Suprapubic skin (tissue), 4 donors: ENCODE measurements around the gene OMP.

Experiments used
- CTCF ChIP-seq, 2 donors: fragments of 200-600 bp in 1 of 2; fragments of 450-650 bp in 1 of 2; sonication (generic) in 1 of 2; IDR thresholded peaks; one replicate each; pipeline ENCODE4 v1.5.1; 2016 to 2019; ENCODE audit warnings: antibody characterized with exemption in 2 of 2, mild to moderate bottlenecking in 1 of 2, moderate library complexity in 1 of 2
- EP300 ChIP-seq: sonication (generic); formaldehyde crosslinking; IDR thresholded peaks from one replicate; pipeline ENCODE4 v1.6.1; 2017; ENCODE audit warnings: antibody characterized with exemption
- POLR2A ChIP-seq, 2 donors: fragments of 450-650 bp; IDR thresholded peaks; one replicate each; pipeline ENCODE4 v1.6.1; 2017; ENCODE audit warnings: antibody characterized with exemption in 2 of 2, mild to moderate bottlenecking in 2 of 2, moderate library complexity in 2 of 2
- POLR2AphosphoS5 ChIP-seq, 3 donors: sonication (generic); formaldehyde crosslinking; IDR thresholded peaks; one replicate each; pipeline ENCODE4 v1.6.1; 2017; ENCODE audit warnings: antibody characterized with exemption in 3 of 3

- no peak for TF ChIP-seq CTCF (IDR thresholded peaks at IDR 0.05)
- no peak for TF ChIP-seq POLR2AphosphoS5 (IDR thresholded peaks at IDR 0.05)
- no peak for TF ChIP-seq POLR2A (IDR thresholded peaks at IDR 0.05)
- no peak for TF ChIP-seq EP300
Observed at GRCh38 chr11:77121876-77122575, 19.4 kb downstream of the OMP start.
